Measurements from ENCODE around the gene KAT8. TPM values are rescaled to one million over a fixed set of nuclear protein-coding genes. Genes with fewer than 3 reads are reported as not detected.

Gene KAT8
- total RNA-seq, 4 donors from 2014 or later: 62.3 to 100 (median 69.8) TPM

DNA sequence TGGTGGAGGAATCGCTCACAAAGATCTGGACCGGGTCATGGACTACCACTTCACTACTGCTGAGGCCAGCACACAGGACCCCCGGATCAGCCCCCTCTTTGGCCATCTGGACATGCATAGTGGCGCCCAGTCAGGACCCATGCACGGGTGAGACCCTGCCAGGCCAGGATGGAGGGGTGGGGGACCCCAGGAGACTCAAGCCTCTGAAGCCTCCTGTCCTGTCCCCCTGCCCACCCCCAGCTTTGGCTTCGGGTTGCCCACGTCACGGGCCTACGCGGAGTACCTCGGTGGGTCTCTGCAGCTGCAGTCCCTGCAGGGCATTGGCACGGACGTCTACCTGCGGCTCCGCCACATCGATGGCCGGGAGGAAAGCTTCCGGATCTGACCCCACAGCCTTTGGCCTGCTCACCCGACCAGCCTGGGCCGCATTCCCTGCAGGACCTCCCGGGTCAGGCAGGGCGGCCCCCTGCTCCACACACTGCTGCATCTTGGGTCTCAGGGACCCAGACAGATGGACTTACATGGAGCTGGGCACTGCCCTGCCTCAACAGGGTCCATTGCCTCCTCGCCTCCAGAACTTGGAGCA lies 5.5 kb upstream of the KAT8 start:
- H3K27me3 ChIP-seq: no peaks in the 10 kb centered on the region
- DNase-seq (ENCODE audit: low spot score in 2 of 2): no peak
- peak overlapping the region; percentile 57 for H3K27ac ChIP-seq
- peaks cover 34% of the 10 kb centered on the region for H3K36me3 ChIP-seq
- H3K4me3 ChIP-seq: no peak overlapping the region
- TF ChIP-seq EP300 (IDR thresholded peaks at IDR 0.05): no peak
- no peak for TF ChIP-seq POLR2A (IDR thresholded peaks at IDR 0.05)
- H3K9me3 ChIP-seq: no peaks in the 10 kb centered on the region
- H3K4me1 ChIP-seq: peaks cover 77% of the 10 kb centered on the region
- 80% methylated on average over 4 of the region's 23 CpGs for WGBS

DNA sequence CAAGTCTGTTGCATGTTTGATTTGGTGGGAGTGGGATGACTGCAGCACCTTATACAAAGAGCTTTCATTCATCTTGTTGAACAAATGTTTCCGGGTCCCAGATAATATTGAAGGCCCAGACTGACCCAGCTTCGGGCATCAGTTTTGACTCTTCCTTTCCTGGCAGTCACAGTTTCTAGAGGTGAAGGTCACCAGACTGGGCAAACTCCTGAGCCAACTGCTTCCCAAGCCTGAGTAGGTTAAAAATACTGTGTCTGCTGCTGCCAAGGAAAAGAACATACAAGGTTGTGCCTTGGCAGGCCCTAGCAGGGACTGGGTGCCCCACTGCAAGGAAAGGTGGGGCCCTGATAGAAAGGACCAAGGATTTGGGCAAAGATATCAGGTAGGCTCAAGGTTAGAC lies 4.8 kb upstream of the KAT8 start:
- WGBS: 52% methylated on average over 2 of the region's 2 CpGs
- H3K9me3 ChIP-seq: no peaks in the 10 kb centered on the region
- TF ChIP-seq POLR2AphosphoS5 (IDR thresholded peaks at IDR 0.05) (no peak), EP300 (IDR thresholded peaks at IDR 0.05) (no peak), POLR2A (IDR thresholded peaks at IDR 0.05) (no peak)
- TF ChIP-seq, protein P1, sequence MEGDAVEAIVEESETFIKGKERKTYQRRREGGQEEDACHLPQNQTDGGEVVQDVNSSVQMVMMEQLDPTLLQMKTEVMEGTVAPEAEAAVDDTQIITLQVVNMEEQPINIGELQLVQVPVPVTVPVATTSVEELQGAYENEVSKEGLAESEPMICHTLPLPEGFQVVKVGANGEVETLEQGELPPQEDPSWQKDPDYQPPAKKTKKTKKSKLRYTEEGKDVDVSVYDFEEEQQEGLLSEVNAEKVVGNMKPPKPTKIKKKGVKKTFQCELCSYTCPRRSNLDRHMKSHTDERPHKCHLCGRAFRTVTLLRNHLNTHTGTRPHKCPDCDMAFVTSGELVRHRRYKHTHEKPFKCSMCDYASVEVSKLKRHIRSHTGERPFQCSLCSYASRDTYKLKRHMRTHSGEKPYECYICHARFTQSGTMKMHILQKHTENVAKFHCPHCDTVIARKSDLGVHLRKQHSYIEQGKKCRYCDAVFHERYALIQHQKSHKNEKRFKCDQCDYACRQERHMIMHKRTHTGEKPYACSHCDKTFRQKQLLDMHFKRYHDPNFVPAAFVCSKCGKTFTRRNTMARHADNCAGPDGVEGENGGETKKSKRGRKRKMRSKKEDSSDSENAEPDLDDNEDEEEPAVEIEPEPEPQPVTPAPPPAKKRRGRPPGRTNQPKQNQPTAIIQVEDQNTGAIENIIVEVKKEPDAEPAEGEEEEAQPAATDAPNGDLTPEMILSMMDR (IDR thresholded peaks at IDR 0.05): no peak
- peaks cover 77% of the 10 kb centered on the region for H3K4me1 ChIP-seq
- H3K36me3 ChIP-seq: peaks cover 34% of the 10 kb centered on the region
- H3K27ac ChIP-seq: peak overlapping the region; percentile 57
- DNase-seq (ENCODE audit: low spot score in 2 of 2): no peak
- no peaks in the 10 kb centered on the region for H3K27me3 ChIP-seq
- no peak overlapping the region for H3K4me3 ChIP-seq

DNA sequence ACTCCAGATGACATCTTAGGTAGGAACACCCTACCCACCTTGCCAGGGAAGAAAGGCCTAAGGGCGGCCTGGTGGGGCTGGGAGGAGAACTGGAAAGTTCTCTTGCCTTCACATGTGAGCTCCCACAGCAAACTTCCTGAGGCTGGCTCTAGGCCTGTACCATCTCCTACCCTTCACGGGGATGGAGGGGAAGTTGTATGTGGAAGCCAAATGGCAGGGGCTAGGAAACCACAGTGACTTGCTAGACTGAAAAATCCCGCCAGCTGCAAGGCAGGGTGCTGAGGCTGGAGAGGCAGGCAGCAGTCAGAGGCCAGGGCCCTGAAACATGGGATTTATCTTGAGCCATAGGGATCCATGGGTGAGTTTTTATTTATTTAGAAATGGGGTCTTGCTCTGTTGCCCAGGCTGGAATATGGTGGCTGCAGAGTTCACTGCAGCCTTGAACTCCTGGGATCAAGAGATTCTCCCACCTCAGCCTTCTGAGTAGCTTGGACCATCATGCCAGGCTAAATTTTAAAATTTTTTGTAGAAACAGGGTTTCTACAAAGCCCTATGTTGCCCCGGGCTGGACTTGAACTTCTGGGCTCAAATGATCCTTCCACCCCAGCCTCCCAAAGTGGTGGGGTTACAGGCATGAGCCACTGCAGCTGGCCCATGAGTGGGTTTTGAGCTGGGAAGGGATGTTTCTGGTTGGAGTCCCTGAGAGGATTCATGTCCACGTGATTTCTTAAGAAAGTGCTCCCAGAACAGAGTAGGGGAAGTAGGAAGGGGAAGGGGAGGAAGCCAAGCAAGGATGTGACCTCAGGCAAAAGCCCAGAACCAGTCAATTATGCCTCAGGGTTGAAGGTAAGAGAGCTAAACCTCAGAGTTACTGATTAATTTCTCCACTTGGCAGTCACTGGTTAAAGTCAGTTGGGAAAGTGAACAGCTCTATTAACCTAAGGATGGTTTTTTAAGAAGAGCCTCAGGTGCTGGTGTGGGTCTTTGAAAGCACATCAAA lies 4.0 kb upstream of the KAT8 start:
- H3K9me3 ChIP-seq: no peaks in the 10 kb centered on the region
- H3K4me1 ChIP-seq: peaks cover 74% of the 10 kb centered on the region
- WGBS: 48% methylated on average over 5 of the region's 5 CpGs
- H3K36me3 ChIP-seq: peaks cover 34% of the 10 kb centered on the region
- DNase-seq (ENCODE audit: low spot score in 2 of 2): no peak
- H3K27me3 ChIP-seq: no peaks in the 10 kb centered on the region
- peak overlapping the region; percentile 57 for H3K27ac ChIP-seq
- TF ChIP-seq POLR2A (IDR thresholded peaks at IDR 0.05) (no peak), POLR2AphosphoS5 (IDR thresholded peaks at IDR 0.05) (no peak), EP300 (IDR thresholded peaks at IDR 0.05) (no peak)
- TF ChIP-seq, protein P1 (IDR thresholded peaks at IDR 0.05): no peak
- H3K4me3 ChIP-seq: no peak overlapping the region

DNA sequence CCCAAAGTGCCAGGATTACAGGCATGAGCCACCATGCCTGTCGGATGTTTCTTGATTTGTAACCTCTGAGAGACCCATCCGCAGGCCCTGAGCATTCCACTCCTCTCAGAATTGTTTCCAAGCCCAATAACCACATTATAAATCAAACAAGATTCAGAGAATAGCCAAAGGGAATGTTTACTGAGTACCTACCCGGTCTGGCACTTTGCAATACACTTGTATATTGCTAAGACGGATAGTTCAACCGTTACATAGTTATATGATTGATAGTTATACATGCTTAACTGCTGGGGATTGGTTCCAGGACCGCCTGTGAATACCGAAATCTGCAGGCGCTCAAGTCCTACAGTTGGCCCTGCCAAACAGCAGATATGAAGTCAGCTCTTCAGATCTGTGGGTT lies 3.0 kb upstream of the KAT8 start:
- Histone ChIP-seq H3K36me3 (peaks cover 34% of the 10 kb centered on the region), H3K27ac (peak overlapping the region; percentile 57), H3K4me1 (peaks cover 74% of the 10 kb centered on the region), H3K27me3 (no peaks in the 10 kb centered on the region), H3K9me3 (no peaks in the 10 kb centered on the region), H3K4me3 (no peak overlapping the region)
- WGBS: 28% methylated on average over 8 of the region's 8 CpGs
- DNase-seq (ENCODE audit: low spot score in 2 of 2): no peak
- TF ChIP-seq POLR2A (IDR thresholded peaks at IDR 0.05): no peak
- TF ChIP-seq, protein P1 (IDR thresholded peaks at IDR 0.05): no peak
- no peak for TF ChIP-seq POLR2AphosphoS5 (IDR thresholded peaks at IDR 0.05)

DNA sequence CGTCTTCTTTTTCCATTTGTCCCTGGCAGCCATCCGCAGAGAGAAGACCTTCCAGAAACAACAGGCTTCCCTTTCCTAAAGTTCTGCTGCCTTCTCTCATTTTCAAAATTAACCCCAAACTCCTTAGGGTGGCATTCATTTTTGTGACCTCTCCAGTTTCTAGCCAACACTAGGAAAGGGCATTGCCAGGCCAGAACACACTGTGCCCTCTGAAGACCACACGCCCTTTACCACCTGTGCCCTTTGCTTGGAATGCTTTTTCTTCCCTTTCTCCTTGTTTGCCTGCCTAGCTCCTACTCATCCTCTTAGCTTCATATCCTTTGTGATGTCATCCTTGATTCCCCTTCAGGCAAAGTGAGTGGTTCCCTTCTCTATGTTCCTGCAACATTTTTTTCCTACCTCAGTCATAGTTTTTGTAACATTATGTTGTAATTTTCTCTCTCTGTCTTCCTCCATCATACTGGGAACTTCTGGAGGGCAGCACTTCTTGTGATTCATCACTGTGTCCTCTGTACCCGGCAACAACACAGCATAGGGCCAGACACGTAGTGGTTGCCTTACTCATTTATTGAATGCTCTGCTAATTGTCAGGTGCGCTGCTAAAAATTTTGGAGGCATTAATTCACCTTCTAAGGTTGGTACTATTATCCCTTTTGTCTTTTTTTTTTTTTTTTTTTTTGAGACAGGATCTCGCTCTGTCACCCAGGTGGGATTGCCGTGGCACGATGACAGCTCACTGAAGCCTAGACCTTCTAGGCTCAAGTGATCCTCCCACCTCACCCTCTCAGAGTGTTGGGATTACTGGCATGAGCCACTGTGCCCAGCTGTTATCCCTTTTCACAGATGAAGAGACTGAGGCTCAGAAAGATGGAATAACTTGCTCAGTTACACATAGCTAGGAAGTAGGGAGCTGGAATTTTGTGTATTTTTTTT lies 1.0 kb downstream of the KAT8 start:
- TF ChIP-seq, protein P1 (IDR thresholded peaks at IDR 0.05): no peak
- TF ChIP-seq POLR2AphosphoS5 (IDR thresholded peaks at IDR 0.05): peak in 1 of 3 donors; percentile 5
- Histone ChIP-seq H3K27me3 (no peaks in the 10 kb centered on the region), H3K4me3 (peak overlapping the region; percentile 77), H3K9me3 (no peaks in the 10 kb centered on the region), H3K27ac (peak overlapping the region; percentile 99), H3K36me3 (peaks cover 41% of the 10 kb centered on the region), H3K4me1 (peaks cover 42% of the 10 kb centered on the region)
- 48% methylated on average over 9 of the region's 9 CpGs for WGBS
- no peak for DNase-seq (ENCODE audit: low spot score in 2 of 2)

Data from suprapubic skin (tissue), 4 donors.